KOPT-K1 (cell line): ENCODE data around the gene MAGOH.

Source experiments
- H3K27ac ChIP-seq: fragments of 200-600 bp; sonication (generic); 2 replicates; pipeline ENCODE4 v1.5.1; 2016; ENCODE audit warnings: antibody characterized with exemption, mild to moderate bottlenecking, low read depth, low read length; ENCODE audit not compliant: poor library complexity, severe bottlenecking
- H3K36me3 ChIP-seq: fragments of 200-600 bp; sonication (generic); 2 replicates; pipeline ENCODE4 v1.5.1; 2017; ENCODE audit warnings: antibody characterized with exemption, mild to moderate bottlenecking, low read length, moderate library complexity; ENCODE audit not compliant: insufficient read depth
- H3K9me3 ChIP-seq: fragments of 200-600 bp; sonication (generic); 2 replicates; pipeline ENCODE4 v1.5.1; 2017; ENCODE audit warnings: antibody characterized with exemption, low read length, mild to moderate bottlenecking; ENCODE audit not compliant: insufficient read depth, poor library complexity, severe bottlenecking

The MAGOH gene

GRCh38 chr1:53257454-53258081 is 19.2 kb upstream of the MAGOH start:
- Histone ChIP-seq H3K36me3 (peaks cover 98% of the 10 kb centered on the region), H3K9me3 (no peaks in the 10 kb centered on the region), H3K27ac (no peak overlapping the region)

GRCh38 chr1:53256511-53257453 is 18.5 kb upstream of the MAGOH start:
- Histone ChIP-seq H3K27ac (no peak overlapping the region), H3K36me3 (peaks cover 98% of the 10 kb centered on the region), H3K9me3 (no peaks in the 10 kb centered on the region)

GRCh38 chr1:53255031-53255430 is 16.7 kb upstream of the MAGOH start:
- H3K36me3 ChIP-seq, result peaks cover 98% of the 10 kb centered on the region
- no peaks in the 10 kb centered on the region for H3K9me3 ChIP-seq
- H3K27ac ChIP-seq, result no peak overlapping the region

GRCh38 chr1:53254011-53254640 is 15.8 kb upstream of the MAGOH start:
- H3K36me3 ChIP-seq, result peaks cover 98% of the 10 kb centered on the region
- no peak overlapping the region for H3K27ac ChIP-seq
- H3K9me3 ChIP-seq, result no peaks in the 10 kb centered on the region

GRCh38 chr1:53250325-53250724 is 12.0 kb upstream of the MAGOH start:
- Histone ChIP-seq H3K36me3 (peaks cover 98% of the 10 kb centered on the region), H3K27ac (no peak overlapping the region)

GRCh38 chr1:53249706-53250105 is 11.4 kb upstream of the MAGOH start:
- H3K9me3 ChIP-seq, result no peaks in the 10 kb centered on the region
- no peak overlapping the region for H3K27ac ChIP-seq
- H3K36me3 ChIP-seq, result peaks cover 98% of the 10 kb centered on the region

More at GRCh38 chr1:53250325-53250724, 12.0 kb upstream of the MAGOH start:
- H3K9me3 ChIP-seq, result no peaks in the 10 kb centered on the region

- H3K36me3 ChIP-seq, result peaks cover 84% of the 10 kb centered on the region
- H3K9me3 ChIP-seq, result no peaks in the 10 kb centered on the region
- H3K27ac ChIP-seq, result no peak overlapping the region
Observed at GRCh38 chr1:53246261-53247134, 8.2 kb upstream of the MAGOH start.

GRCh38 chr1:53244141-53244540 is 5.8 kb upstream of the MAGOH start:
- H3K36me3 ChIP-seq, result peaks cover 60% of the 10 kb centered on the region
- H3K9me3 ChIP-seq, result no peaks in the 10 kb centered on the region
- no peak overlapping the region for H3K27ac ChIP-seq

- Histone ChIP-seq H3K36me3 (peaks cover 43% of the 10 kb centered on the region), H3K9me3 (no peaks in the 10 kb centered on the region), H3K27ac (no peak overlapping the region)
Observed at GRCh38 chr1:53242381-53242780, 4.1 kb upstream of the MAGOH start.

- Histone ChIP-seq H3K27ac (no peak overlapping the region), H3K9me3 (no peaks in the 10 kb centered on the region), H3K36me3 (peaks cover 37% of the 10 kb centered on the region)
Observed at GRCh38 chr1:53241828-53242227, 3.5 kb upstream of the MAGOH start.

- Histone ChIP-seq H3K9me3 (no peaks in the 10 kb centered on the region), H3K36me3 (peaks cover 39% of the 10 kb centered on the region), H3K27ac (peak overlapping the region; percentile 64)
Observed at GRCh38 chr1:53237638-53238037, 680 bp downstream of the MAGOH start.

GRCh38 chr1:53220962-53221286 is 17.4 kb downstream of the MAGOH start:
- H3K9me3 ChIP-seq, result no peaks in the 10 kb centered on the region
- H3K27ac ChIP-seq, result peak overlapping the region; percentile 88
- peaks cover 29% of the 10 kb centered on the region for H3K36me3 ChIP-seq

- Histone ChIP-seq H3K36me3 (peaks cover 35% of the 10 kb centered on the region), H3K9me3 (no peaks in the 10 kb centered on the region), H3K27ac (peak within 1 kb of the TSS; percentile 88)
Observed at GRCh38 chr1:53220171-53220961, 18.0 kb downstream of the MAGOH start, which contains the start of gene CZIB. CZIB (minus strand) TSS chr1:53220634; CDS start chr1:53220575, 59 bp downstream.

GRCh38 chr1:53219711-53220110 is 18.6 kb downstream of the MAGOH start:
- Histone ChIP-seq H3K36me3 (peaks cover 41% of the 10 kb centered on the region), H3K9me3 (no peaks in the 10 kb centered on the region), H3K27ac (peak overlapping the region; percentile 88)
